ENCODE measurements around the gene HIF1A.

The HIF1A gene

GRCh38 chr14:61661471-61662400 lies 33.6 kb upstream of the HIF1A start:
- TF ChIP-seq, protein P1, sequence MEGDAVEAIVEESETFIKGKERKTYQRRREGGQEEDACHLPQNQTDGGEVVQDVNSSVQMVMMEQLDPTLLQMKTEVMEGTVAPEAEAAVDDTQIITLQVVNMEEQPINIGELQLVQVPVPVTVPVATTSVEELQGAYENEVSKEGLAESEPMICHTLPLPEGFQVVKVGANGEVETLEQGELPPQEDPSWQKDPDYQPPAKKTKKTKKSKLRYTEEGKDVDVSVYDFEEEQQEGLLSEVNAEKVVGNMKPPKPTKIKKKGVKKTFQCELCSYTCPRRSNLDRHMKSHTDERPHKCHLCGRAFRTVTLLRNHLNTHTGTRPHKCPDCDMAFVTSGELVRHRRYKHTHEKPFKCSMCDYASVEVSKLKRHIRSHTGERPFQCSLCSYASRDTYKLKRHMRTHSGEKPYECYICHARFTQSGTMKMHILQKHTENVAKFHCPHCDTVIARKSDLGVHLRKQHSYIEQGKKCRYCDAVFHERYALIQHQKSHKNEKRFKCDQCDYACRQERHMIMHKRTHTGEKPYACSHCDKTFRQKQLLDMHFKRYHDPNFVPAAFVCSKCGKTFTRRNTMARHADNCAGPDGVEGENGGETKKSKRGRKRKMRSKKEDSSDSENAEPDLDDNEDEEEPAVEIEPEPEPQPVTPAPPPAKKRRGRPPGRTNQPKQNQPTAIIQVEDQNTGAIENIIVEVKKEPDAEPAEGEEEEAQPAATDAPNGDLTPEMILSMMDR (conservative IDR thresholded peaks at IDR 0.05; ENCODE audit: low read depth, low read length), result no peak
- DNase-seq (ENCODE audit: low read depth), result no peak
- H3K4me3 ChIP-seq (ENCODE audit: low read length), result no peak overlapping the region

GRCh38 chr14:61662437-61663311 lies 32.6 kb upstream of the HIF1A start:
- TF ChIP-seq, protein P1 (conservative IDR thresholded peaks at IDR 0.05; ENCODE audit: low read depth, low read length), result no peak
- no peak for DNase-seq (ENCODE audit: low read depth)
- H3K4me3 ChIP-seq (ENCODE audit: low read length), result no peak overlapping the region

- no peak overlapping the region for H3K4me3 ChIP-seq (ENCODE audit: low read length)
- DNase-seq (ENCODE audit: low read depth), result no peak
- TF ChIP-seq, protein P1 (conservative IDR thresholded peaks at IDR 0.05; ENCODE audit: low read depth, low read length), result no peak
Observed at GRCh38 chr14:61663312-61663979, 31.9 kb upstream of the HIF1A start.

GRCh38 chr14:61668282-61668681 lies 27.0 kb upstream of the HIF1A start:
- DNase-seq (ENCODE audit: low read depth), result no peak
- no peak overlapping the region for H3K4me3 ChIP-seq (ENCODE audit: low read length)
- TF ChIP-seq, protein P1 (conservative IDR thresholded peaks at IDR 0.05; ENCODE audit: low read depth, low read length), result no peak

- H3K4me3 ChIP-seq (ENCODE audit: low read length), result no peak overlapping the region
- TF ChIP-seq, protein P1 (conservative IDR thresholded peaks at IDR 0.05; ENCODE audit: low read depth, low read length), result no peak
- no peak for DNase-seq (ENCODE audit: low read depth)
Observed at GRCh38 chr14:61670576-61670975, 24.7 kb upstream of the HIF1A start.

DNA sequence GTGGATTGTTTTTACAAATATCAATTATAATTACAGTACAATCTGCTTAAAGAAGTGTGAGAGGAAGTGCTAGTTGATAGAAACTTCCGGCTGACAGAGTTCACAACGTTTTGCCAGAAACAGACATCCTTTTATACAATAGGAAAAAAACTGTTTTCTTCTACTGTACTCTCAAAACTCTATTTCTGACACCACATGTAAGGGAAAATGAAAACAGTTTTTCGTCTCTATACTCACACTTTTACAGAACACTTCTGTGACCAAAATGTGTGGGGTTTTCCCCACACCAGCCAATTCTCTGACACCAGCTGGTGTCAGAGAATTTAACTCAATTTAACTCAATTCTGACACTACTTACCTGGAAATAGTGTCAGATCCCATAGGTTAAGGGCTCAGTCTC lies 24.2 kb upstream of the HIF1A start:
- no peak overlapping the region for H3K4me3 ChIP-seq (ENCODE audit: low read length)
- no peak for DNase-seq (ENCODE audit: low read depth)
- TF ChIP-seq, protein P1 (conservative IDR thresholded peaks at IDR 0.05; ENCODE audit: low read depth, low read length), result no peak
